Measurements from ENCODE around the gene MOB3B.

MOB3B gene

DNA sequence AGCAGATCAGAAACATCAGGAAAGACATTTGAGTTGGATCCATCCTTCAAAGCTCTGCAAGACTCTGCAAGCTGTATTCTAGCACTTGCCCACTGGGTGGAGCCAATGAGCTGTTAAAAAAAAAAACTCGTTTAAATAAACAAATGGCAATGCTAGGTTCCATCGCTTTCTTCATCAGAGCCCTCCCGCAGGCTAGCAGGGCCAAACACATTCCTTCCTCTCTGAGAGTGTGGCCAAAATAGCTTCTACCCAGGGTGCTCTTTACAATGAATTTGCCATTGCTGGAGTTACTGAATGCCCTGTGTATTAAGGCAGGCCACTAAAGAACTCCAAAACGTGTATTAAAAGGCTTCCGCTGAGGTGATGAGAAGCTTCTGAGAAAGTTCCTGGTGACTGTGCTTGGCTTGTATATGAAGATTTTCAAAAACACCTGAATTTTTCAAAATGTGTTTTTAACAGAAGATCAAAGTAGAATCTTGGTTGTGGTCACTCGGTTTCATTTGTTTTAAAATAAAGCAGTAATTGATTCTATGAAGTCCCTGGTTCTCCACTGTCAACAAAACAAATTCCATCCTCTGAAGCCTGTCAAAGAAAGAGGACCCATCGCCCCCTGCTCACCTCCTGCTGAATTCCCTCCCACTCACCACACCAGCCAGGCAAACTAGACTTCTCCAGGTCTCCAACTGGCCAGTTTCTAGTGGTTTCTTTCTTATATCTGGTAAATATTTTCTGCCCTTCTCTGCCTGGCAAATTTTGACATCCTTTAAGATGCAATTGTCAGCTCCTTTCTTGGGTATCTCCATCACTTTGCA, 196.2 kb downstream of the MOB3B start:
- no peak overlapping the region for H3K4me3 ChIP-seq (ENCODE audit: low read depth, low read length)
- TF ChIP-seq, protein P1, sequence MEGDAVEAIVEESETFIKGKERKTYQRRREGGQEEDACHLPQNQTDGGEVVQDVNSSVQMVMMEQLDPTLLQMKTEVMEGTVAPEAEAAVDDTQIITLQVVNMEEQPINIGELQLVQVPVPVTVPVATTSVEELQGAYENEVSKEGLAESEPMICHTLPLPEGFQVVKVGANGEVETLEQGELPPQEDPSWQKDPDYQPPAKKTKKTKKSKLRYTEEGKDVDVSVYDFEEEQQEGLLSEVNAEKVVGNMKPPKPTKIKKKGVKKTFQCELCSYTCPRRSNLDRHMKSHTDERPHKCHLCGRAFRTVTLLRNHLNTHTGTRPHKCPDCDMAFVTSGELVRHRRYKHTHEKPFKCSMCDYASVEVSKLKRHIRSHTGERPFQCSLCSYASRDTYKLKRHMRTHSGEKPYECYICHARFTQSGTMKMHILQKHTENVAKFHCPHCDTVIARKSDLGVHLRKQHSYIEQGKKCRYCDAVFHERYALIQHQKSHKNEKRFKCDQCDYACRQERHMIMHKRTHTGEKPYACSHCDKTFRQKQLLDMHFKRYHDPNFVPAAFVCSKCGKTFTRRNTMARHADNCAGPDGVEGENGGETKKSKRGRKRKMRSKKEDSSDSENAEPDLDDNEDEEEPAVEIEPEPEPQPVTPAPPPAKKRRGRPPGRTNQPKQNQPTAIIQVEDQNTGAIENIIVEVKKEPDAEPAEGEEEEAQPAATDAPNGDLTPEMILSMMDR (IDR thresholded peaks at IDR 0.05; ENCODE audit: low read depth, low read length): peak; percentile 79

DNA sequence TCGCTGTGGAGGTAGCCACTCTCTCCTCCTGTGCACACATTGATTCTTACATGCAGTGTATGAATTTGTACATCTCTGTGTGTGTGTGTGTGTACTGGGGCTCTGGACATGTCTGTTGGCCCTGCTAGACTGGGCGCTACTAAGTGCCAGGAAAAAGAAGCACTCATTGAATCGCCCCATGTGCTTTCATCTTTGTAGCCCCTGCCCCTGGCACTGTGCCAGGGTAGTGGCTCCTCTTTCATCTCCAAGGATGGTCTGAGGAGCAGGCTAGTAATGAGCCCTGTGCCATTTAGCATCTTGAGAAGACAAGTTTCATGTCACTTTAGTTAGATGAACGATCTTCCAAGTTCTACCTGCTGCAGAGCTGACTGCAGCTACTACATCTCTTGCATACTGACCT, 198.2 kb downstream of the MOB3B start:
- TF ChIP-seq, protein P1 (IDR thresholded peaks at IDR 0.05; ENCODE audit: low read depth, low read length): no peak
- no peak overlapping the region for H3K4me3 ChIP-seq (ENCODE audit: low read depth, low read length)

DNA sequence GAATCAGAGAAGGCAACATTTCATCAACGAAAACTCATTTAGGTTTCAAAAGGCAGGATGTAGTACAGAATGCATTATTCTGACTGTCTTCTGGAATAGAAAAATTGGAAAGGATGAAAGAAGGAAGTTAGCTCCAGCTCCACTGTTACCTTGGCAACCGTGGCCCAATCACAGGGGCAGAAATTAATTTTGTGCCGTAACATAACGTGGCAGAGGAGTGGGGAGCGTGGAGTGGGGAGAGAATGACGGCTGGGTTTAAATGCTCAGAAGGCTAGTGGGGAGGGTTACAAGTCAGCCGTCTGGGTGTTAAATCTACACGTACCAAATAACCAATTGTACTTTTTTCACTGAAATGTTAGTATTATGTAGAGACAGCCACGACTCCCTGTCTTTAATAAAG, 200.3 kb downstream of the MOB3B start:
- H3K4me3 ChIP-seq (ENCODE audit: low read depth, low read length): no peak overlapping the region
- TF ChIP-seq, protein P1 (IDR thresholded peaks at IDR 0.05; ENCODE audit: low read depth, low read length): no peak

DNA sequence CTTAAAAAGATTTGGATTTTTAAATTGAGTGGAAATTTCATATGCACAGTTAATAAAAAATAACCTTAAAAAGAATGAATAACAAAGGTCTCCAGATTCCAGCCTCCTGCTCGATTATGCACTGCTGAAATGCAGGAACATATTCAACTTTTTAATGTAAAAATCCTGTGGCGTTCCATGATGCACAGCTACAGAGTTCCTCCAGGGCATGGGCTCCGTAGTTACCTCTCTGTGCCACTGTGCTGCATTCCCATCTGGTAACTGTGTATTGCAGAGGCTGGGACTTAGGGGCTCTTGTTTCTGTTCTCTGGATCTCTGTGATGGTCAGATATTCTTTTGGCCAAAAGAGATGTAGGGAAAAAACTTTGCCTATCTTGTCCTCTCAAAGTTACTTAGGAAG, 201.1 kb downstream of the MOB3B start:
- no peak overlapping the region for H3K4me3 ChIP-seq (ENCODE audit: low read depth, low read length)

DNA sequence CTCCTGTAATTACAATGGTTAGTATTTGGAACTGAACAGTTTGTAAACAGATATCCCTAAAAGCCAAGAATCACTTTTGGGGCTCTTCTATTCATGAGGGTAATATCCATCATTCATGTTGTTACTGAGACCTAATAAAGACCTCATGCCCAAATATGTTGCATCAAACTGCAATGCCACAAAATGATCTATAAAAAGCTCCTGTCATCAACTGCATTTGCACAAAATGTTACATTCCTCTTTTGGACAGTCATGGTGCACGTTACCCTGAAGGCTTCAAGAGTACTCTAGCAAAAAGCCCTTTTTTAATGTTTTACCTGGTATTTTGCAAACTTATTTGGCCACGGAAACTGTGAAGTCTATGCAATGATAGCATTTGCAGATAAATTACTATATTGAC, 218.4 kb downstream of the MOB3B start:
- no peak overlapping the region for H3K4me3 ChIP-seq (ENCODE audit: low read depth, low read length)
- TF ChIP-seq, protein P1 (IDR thresholded peaks at IDR 0.05; ENCODE audit: low read depth, low read length): no peak

More for the DNA sequence above, 201.1 kb downstream of the MOB3B start:
- TF ChIP-seq, protein P1 (IDR thresholded peaks at IDR 0.05; ENCODE audit: low read depth, low read length): no peak

DNA sequence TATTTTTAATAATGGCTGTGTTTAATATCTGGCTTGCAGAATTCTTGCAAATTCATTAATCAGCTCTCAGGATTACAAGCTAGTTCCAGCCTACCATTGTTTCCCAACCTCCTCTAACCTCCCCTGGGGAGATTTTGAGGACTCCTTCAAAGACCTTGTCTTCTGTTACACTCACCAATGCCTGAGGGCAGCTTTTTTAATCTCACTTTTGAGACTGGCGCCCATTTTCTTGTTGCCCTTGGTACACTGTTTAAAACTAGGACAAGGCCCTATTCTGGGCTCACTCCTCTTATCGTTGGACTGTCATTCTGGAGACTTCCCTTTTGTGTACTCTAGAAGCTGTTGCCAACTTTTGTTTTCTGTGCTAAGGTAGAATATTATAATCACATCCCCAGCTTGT, 219.0 kb downstream of the MOB3B start:
- TF ChIP-seq, protein P1 (IDR thresholded peaks at IDR 0.05; ENCODE audit: low read depth, low read length): no peak
- H3K4me3 ChIP-seq (ENCODE audit: low read depth, low read length): no peak overlapping the region

DNA sequence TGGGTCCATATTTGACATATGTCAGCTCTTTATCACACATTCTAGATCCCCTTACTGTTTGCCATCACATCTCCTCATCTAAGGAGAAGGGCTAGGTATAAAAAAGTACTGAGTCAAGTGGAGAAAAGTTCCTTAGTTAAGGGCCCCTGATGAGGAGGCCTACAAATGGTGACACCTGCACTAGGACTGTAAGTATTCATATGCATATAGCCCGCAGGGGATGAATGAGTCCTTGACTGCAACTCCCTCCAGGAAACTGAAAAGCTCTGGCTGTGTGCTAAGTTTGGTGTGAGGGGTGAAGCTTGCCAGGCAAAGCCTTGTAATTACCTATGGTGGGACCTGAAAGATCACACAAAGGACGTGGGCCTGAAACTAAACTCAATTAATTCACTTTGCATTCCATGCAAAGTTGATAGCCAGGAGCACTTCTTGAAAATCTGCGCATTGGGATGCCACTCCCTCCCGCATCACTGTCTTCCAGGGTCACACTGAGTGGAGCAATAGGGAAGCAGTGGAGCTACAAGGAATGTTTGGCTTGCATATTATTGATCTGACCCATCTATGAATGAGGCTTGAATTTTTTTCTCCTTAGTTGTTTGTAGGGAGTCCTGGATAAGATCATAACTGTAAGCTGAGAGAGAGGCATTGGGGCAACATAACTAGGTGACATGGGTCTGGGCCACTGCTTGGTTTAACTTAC, 220.8 kb downstream of the MOB3B start:
- TF ChIP-seq, protein P1 (IDR thresholded peaks at IDR 0.05; ENCODE audit: low read depth, low read length): no peak

More for the DNA sequence above, 220.8 kb downstream of the MOB3B start:
- no peak overlapping the region for H3K4me3 ChIP-seq (ENCODE audit: low read depth, low read length)

All from WI38 (cell line).